Measurements from ENCODE around the gene NOS2. TPM values are rescaled to one million over a fixed set of nuclear protein-coding genes. Genes with fewer than 3 reads are reported as not detected.
"Not testable (repeated sequence)": the region's sequence is repeated elsewhere in the genome, so short reads cannot be mapped to it uniquely, and the experiment has no call there.

Gene NOS2
- total RNA-seq, 3 donors from 2014 or later: 10.5 to 67.1 (median 11.0) TPM

DNA sequence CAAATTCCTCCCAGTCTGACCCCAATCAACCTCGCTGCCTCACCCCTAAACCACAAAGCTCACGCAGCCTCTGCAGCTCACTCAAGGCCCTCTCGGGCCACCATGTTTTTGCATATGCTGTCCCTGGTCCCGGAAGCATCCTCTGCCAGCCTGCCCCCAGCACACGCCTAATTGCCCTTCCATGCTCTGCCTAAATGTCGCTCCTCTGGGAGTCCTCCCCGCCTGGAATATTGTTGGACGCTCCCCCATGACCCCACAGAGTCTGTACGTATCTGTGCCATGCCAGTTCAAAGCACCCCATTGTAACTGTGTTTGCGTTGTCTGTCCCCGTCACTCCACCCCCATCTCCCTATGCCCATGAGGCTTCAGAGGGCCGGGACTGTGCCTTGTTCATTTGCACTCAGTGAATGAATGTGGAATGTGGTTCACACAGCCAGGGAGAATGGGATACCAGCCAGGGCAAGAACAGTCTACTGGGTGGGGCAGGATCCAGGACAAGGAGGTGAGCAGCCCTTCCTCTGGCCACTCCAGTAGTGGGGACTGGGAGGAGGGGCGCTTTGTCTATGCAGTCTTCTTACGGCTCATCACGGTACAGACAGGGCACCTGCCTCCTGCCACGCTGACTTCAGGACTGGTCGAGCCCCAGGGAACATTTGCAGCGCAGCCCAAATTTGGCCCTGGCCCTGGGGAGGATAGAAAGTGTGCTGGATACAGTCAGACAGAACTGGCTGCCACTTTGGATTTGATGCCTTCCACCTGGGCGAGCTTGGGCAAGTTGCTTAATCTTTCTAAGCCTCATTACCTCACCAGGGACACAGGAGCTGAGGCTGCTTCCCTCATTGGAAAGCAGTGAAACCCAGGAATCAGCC lies 48.5 kb downstream of the NOS2 start:
- TF ChIP-seq, protein P1, sequence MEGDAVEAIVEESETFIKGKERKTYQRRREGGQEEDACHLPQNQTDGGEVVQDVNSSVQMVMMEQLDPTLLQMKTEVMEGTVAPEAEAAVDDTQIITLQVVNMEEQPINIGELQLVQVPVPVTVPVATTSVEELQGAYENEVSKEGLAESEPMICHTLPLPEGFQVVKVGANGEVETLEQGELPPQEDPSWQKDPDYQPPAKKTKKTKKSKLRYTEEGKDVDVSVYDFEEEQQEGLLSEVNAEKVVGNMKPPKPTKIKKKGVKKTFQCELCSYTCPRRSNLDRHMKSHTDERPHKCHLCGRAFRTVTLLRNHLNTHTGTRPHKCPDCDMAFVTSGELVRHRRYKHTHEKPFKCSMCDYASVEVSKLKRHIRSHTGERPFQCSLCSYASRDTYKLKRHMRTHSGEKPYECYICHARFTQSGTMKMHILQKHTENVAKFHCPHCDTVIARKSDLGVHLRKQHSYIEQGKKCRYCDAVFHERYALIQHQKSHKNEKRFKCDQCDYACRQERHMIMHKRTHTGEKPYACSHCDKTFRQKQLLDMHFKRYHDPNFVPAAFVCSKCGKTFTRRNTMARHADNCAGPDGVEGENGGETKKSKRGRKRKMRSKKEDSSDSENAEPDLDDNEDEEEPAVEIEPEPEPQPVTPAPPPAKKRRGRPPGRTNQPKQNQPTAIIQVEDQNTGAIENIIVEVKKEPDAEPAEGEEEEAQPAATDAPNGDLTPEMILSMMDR (IDR thresholded peaks at IDR 0.05): no peak
- intact Hi-C loops (cut with DNase I, micrococcal nuclease): loop anchor here in 1 of 2 donors (10.0 kb wide), 1 partner anchor 87 kb away; no protein-coding TSS in a partner anchor
- DNase-seq: no peak
- no peak for ATAC-seq
- Histone ChIP-seq H3K36me3 (ENCODE audit: low read depth) (no peaks in the 10 kb centered on the region), H3K4me1 (ENCODE audit: low read depth) (no peaks in the 10 kb centered on the region), H3K4me3 (no peak overlapping the region), H3K9me3 (no peaks in the 10 kb centered on the region)

GRCh38 chr17:27751166-27751565 lies 49.2 kb downstream of the NOS2 start:
- DNase-seq (no peak), ATAC-seq (no peak)
- no peaks in the 10 kb centered on the region for H3K36me3 ChIP-seq (ENCODE audit: low read depth)
- H3K4me1 ChIP-seq (ENCODE audit: low read depth): no peaks in the 10 kb centered on the region
- TF ChIP-seq, protein P1 (IDR thresholded peaks at IDR 0.05): no peak
- intact Hi-C loops (cut with DNase I, micrococcal nuclease): loop anchor here in 1 of 2 donors (10.0 kb wide), 1 partner anchor 86 kb away; no protein-coding TSS in a partner anchor
- H3K4me3 ChIP-seq: no peak overlapping the region
- H3K9me3 ChIP-seq: no peaks in the 10 kb centered on the region

DNA sequence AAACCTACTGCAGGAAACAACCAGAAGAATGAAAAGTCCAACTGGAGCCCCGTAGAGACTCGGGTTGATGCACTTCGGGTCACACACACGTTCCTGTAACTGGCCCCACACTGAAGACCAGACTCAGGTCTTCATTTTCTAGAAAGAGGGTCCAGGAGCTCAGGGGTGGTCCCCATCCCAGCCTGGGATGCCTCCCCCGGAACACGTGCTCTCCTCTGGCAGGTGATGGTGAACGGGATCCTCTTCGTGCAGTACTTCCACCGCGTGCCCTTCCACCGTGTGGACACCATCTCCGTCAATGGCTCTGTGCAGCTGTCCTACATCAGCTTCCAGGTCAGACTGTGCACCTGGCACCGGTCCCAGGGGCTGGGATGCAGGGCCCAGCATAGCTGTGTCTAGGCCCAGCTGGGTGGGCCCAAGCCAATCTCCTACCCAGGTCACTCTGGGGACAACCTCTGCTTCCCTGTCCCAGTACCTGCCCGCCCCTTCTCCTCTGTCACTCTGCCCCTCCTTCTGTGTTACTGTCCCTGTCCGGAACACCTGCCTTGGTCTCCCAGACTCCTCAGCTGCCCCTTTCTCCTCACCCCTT lies 50.7 kb downstream of the NOS2 start:
- intact Hi-C loops (cut with DNase I, micrococcal nuclease): loop anchor here in 1 of 2 donors (10.0 kb wide), 1 partner anchor 85 kb away; no protein-coding TSS in a partner anchor
- not testable (repeated sequence) for H3K9me3 ChIP-seq; H3K4me3 ChIP-seq; DNase-seq; H3K36me3 ChIP-seq (ENCODE audit: low read depth); H3K4me1 ChIP-seq (ENCODE audit: low read depth); ATAC-seq

DNA sequence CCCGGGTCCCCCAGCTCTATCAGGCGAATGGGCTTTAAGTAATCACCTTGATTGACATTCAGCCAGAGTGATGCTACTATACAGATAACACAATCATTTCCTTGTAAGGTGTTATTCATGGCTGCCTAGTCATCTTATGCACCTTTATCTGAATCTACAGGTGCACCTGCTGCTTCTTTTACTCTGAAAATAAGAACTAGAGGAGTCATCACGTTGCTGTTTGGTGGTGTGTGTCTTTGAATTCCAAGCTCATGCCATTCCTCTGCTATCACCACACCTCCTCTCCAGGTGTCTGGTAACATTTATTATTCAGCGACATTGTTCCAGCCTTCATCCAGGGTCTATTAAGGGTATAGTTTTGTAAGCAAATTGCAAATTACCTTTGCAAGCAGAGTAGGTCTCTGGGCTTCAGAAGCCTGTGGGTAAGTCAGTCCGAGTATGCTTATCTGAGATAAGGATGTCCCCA lies 51.9 kb downstream of the NOS2 start:
- Histone ChIP-seq H3K36me3 (ENCODE audit: low read depth) (no peaks in the 10 kb centered on the region), H3K4me1 (ENCODE audit: low read depth) (no peaks in the 10 kb centered on the region), H3K4me3 (no peak overlapping the region), H3K9me3 (no peaks in the 10 kb centered on the region)
- ATAC-seq: no peak
- TF ChIP-seq, protein P1 (IDR thresholded peaks at IDR 0.05): no peak
- intact Hi-C loops (cut with DNase I, micrococcal nuclease): no loop called here
- no peak for DNase-seq

- intact Hi-C loops (cut with DNase I, micrococcal nuclease): no loop called here
- Histone ChIP-seq H3K4me3 (no peak overlapping the region), H3K36me3 (ENCODE audit: low read depth) (no peaks in the 10 kb centered on the region), H3K4me1 (ENCODE audit: low read depth) (no peaks in the 10 kb centered on the region), H3K9me3 (no peaks in the 10 kb centered on the region)
- ATAC-seq: no peak
- DNase-seq: no peak
- TF ChIP-seq, protein P1 (IDR thresholded peaks at IDR 0.05): no peak
These were observed 52.6 kb downstream of the NOS2 start for GRCh38 chr17:27747462-27748359.
